Astrocyte of the cerebellum (primary cell): ENCODE measurements around the gene ARF6.

ENCODE experiments used
- DNase-seq: peaks from one replicate; pipeline ENCODE4 v3.0.0-alpha.2; 2011; ENCODE audit warnings: low read depth
- H3K4me3 ChIP-seq: 2 replicates; pipeline ENCODE4 v1.5.1; 2011; ENCODE audit warnings: mild to moderate bottlenecking, low read depth, low read length, moderate library complexity
- in situ Hi-C: cut with HindIII; loops from 2 replicates; pipeline ENCODE4 v1.10.0; 2017; ENCODE audit warnings: low sequenced_read_pairs
- TF ChIP-seq, protein P1 (sequence below): IDR thresholded peaks from 2 replicates; pipeline ENCODE4 v1.5.1; 2012; ENCODE audit warnings: low read length, low read depth, moderate library complexity, mild to moderate bottlenecking; ENCODE audit errors: missing control alignments

The ARF6 gene

DNA sequence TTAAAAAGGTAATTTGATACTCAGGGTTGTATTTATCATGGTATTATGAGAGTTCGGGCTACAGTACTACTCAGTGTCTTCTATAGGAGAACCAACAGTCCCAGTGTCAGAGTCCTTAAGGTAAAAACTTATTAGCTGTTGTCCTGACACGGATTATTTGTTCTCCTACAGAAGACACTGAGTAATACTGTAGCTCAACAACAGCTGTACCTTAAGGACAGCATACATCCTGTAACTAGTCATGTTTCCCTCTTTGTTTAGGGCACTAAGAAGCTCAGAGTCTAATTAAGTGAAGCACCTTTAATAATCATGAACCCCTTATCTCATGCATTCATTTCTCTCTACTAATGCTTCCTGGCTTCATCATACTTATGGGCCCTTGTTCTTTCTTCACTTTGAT is 33.9 kb downstream of the ARF6 start:
- DNase-seq: no peak
- no peak overlapping the region for H3K4me3 ChIP-seq
- TF ChIP-seq, protein P1, sequence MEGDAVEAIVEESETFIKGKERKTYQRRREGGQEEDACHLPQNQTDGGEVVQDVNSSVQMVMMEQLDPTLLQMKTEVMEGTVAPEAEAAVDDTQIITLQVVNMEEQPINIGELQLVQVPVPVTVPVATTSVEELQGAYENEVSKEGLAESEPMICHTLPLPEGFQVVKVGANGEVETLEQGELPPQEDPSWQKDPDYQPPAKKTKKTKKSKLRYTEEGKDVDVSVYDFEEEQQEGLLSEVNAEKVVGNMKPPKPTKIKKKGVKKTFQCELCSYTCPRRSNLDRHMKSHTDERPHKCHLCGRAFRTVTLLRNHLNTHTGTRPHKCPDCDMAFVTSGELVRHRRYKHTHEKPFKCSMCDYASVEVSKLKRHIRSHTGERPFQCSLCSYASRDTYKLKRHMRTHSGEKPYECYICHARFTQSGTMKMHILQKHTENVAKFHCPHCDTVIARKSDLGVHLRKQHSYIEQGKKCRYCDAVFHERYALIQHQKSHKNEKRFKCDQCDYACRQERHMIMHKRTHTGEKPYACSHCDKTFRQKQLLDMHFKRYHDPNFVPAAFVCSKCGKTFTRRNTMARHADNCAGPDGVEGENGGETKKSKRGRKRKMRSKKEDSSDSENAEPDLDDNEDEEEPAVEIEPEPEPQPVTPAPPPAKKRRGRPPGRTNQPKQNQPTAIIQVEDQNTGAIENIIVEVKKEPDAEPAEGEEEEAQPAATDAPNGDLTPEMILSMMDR: no peak
- in situ Hi-C loops: no loop called here

DNA sequence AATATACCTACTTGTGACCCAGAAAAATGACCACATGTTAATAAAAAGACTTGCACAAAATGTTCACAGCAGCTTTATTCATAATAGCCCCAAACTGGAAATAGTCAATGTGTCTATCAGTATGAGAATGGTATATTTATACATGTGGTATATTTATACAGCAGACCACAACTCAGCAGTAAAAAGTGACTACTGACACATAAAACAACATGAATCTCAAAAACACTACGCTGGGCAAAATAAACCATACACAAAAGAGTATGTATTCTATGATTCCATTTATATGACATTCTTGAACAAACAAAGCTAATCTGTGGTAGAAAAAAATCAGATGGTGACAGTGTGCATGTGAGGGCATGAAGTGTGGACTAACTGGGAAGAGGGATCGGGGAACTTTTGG is 35.1 kb downstream of the ARF6 start:
- no peak overlapping the region for H3K4me3 ChIP-seq
- DNase-seq: no peak
- in situ Hi-C loops: no loop called here
- TF ChIP-seq, protein P1: no peak

DNA sequence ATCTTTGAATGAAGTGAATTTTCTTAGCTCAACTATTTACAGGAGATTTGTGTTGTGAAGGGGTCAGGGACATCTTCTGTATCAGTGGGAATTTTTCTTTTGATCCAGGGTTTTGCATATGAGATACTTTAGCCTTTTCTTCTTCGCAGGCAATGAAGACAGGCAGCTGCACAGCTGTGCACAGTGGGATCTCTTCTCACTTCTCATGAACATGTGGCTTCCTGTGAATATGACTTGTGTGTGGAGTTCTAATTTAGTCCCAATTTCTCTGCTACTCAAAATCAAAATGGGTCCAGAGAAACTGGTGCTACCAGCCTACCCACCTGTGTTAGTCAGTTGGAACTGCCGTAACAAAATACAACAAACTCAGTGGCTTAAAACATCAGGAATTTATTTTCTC is 37.8 kb downstream of the ARF6 start:
- TF ChIP-seq, protein P1: no peak
- no peak for DNase-seq
- H3K4me3 ChIP-seq: no peak overlapping the region
- in situ Hi-C loops: no loop called here

DNA sequence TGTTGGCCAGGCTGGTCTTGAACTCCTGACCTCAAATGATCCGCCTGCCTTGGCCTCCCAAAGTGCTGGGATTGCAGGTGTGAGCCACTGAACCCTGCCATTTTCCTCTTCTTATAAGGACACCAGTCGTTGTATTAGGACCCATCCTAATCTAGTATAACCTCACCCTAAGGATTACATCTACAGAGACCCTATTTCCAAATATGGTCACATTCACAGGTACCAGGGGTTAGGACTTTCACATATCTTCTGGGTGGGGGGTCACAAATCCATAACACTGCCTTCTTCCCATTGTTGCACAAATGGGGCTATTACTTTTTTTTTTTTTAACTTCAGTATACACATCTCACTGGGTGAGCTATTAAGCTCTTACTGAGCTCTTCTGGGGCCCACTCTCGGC is 38.6 kb downstream of the ARF6 start:
- no peak overlapping the region for H3K4me3 ChIP-seq
- in situ Hi-C loops: no loop called here
- TF ChIP-seq, protein P1: no peak
- no peak for DNase-seq

DNA sequence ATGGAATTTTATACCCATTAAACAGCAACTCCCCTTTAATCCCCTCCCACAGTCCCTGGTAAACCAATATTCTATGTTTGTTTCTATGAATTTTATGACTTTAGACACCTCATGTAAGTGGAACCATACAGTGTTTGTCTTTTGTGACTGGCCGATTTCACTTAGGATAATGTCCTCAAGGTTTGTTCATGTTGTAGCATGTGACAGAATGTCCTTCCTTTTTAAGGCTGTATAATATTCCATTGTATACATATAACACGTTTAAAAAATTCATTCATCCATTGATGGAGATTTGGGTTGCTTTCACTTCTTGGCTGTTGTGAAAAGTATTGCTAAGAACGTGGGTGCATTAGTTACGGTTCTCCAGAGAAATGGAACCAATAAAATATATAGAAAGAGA is 40.2 kb downstream of the ARF6 start:
- no peak overlapping the region for H3K4me3 ChIP-seq
- TF ChIP-seq, protein P1: no peak
- no peak for DNase-seq
- in situ Hi-C loops: no loop called here

DNA sequence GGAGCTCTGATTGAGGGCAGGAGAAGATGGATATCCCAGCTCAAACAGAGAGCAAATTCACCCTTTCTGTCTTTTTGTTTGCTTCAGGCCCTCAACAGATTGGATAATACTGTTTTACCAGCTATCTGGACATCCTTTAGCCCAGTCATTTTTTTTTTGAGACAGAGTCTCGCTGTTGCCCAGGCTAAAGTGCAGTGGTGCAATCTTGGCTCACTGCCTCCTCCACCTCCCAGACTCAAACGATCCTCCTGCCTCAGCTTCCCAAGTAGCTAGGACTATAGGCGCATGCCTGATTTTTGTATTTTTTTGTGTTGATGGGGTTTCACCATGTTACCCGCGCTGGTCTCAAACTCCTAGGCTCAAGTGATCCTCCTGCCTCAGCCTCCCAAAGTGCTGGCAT is 40.8 kb downstream of the ARF6 start:
- TF ChIP-seq, protein P1: no peak
- in situ Hi-C loops: no loop called here
- H3K4me3 ChIP-seq: no peak overlapping the region
- no peak for DNase-seq

DNA sequence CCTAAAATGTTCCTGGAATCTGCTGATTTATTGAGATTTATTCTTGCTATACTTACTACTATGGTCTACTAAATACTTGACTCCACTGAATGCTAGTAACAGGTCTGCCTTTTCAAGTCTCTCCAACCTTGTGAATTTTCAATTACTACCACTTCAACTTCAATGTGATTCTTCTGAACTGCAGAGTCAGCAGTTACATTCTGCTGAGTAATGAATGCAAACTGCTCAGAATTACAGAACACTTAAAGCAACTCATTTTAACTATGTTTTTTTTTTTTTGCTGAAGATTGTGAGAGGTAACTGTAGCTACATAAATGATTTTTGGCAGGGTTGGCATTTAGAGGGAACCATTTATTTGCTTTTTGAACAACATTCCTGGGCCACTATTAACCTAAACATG is 41.8 kb downstream of the ARF6 start:
- no peak overlapping the region for H3K4me3 ChIP-seq
- no peak for DNase-seq
- TF ChIP-seq, protein P1: no peak
- in situ Hi-C loops: no loop called here
